GM12864 (cell line): ENCODE data around the gene SP140.

ENCODE experiments used
- DNase-seq: peaks from one replicate; pipeline ENCODE4 v3.0.0-alpha.2; 2011; ENCODE audit warnings: low read depth
- H3K4me3 ChIP-seq: 2 replicates; pipeline ENCODE4 v1.5.1; 2011; ENCODE audit warnings: mild to moderate bottlenecking, low read depth, low read length, control low read depth
- CTCF ChIP-seq: IDR thresholded peaks from 2 replicates; pipeline ENCODE4 v1.5.1; 2011; ENCODE audit warnings: low read depth, mild to moderate bottlenecking, moderate library complexity, low read length, control low read depth, inconsistent platforms; ENCODE audit errors: missing control alignments

The SP140 gene

DNA sequence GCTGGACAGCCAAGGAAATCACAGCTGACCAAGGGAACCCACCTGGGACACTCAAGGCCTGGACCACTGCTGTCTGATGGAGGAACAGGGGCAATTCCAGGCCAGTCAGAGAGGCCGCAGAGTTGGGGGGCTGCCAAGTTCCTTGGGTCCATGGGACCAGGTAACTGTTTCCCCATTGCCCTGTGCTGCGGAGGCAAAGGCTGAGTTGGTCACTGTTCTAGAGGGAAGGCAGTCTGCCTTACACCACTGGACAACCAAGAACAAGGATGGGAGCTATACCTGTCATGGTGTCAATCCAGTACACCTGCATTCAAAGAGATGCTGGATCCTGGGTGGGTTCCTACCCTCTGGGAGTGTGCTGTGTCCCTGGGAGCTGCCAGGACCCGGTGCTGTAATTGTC, 91.8 kb downstream of the SP140 start:
- H3K4me3 ChIP-seq = no peak overlapping the region
- no peak for TF ChIP-seq CTCF
- DNase-seq = no peak

- DNase-seq = no peak
- no peak for TF ChIP-seq CTCF
- no peak overlapping the region for H3K4me3 ChIP-seq
Measured at GRCh38 chr2:230318190-230319121, 92.9 kb downstream of the SP140 start.

DNA sequence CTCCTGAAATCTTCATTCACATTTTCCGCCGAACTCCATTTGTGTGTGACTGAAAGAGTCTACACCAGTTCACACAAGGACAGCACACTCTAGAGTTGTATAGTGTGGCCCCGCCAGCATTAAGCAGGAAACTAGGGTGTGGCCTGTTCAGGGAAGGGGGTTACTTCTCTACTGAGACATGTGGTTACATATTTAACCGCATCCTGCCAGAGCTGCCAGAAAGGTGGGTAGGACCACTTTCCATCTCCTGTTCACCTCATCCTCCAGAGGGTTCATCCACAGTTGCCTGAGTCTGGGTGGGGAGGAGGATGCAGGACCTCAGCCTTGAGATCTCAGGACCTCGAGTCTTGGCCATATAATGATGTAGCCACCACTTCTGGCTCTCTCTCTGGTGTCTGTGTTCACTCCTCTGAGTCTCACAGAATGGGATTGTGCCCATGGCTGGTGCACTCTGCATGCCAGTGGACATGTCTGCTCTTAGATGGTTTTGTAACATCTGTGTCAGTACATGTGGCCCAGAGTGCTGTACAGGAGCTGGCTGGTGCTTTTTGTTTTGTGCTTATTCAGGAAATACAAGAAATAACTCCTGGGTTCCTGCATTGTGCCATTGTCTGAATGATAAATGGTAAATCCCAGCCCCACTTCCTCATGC, 93.8 kb downstream of the SP140 start:
- no peak for TF ChIP-seq CTCF
- H3K4me3 ChIP-seq = no peak overlapping the region
- DNase-seq = peak; percentile 72

DNA sequence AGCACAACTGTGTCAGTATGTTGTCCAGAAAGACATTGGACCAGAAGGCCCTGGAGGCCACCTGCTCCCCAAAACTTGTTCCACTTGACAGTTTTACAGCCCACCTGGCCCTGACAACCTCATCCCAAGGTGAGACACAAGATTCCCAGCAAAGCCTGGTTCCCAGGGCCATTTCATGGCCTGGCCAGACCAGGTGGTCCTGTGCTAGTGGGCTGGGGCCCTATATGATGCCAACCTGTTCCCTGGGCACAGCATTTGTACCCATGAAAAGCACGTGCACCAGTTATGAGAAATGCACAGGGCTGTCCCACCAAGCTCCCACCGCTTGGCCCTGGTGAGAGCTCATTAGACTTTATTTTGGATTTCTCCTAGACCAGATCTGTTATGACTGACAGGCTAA, 95.5 kb downstream of the SP140 start:
- no peak for DNase-seq
- TF ChIP-seq CTCF = no peak

DNA sequence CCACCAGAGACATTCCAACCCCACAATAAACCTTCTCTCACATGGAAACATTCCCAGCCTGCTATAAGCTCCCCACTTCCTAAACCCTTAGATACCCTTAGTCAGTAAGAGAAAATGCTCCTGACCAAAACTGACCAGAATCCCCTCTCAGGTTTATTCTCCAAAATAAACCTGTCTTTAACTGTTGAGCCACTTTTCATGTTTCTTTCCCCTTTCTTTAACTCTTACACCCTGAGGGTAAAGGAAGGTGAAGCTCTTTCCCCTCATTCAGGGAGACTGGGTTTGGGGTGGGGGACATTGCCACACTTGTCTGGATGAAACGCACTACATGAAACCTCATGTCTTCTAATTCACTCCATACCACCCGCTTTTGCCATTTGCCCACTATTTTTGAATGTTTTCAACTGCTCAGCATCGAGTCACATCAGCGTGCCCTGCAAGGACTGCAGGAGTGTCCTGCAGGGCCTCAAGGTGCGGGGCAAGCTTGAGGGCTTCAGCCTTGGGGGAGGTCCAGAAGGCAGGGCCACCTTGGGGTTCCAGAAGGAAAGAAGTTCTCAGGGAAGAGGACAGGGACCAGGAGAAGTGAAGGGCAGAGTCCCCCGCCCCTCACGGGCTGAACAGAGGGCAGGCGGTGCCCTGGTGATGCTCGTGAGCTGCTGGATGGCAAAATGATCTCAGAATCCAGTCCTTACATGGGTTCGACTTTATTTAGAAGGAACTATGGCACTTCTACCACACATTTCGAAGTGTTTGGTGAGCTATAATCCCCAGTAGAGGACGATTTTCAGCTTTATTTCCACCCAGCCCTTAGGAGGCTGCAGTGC, 97.2 kb downstream of the SP140 start:
- TF ChIP-seq CTCF = no peak
- no peak overlapping the region for H3K4me3 ChIP-seq
- DNase-seq = no peak

More for the DNA sequence above, 95.5 kb downstream of the SP140 start:
- H3K4me3 ChIP-seq = no peak overlapping the region

GRCh38 chr2:230323385-230324106, 98.0 kb downstream of the SP140 start:
- no peak for DNase-seq
- no peak overlapping the region for H3K4me3 ChIP-seq

More at GRCh38 chr2:230323385-230324106, 98.0 kb downstream of the SP140 start:
- TF ChIP-seq CTCF = peak; percentile 70
